ENCODE results near the gene HS1BP3.

Gene HS1BP3

DNA sequence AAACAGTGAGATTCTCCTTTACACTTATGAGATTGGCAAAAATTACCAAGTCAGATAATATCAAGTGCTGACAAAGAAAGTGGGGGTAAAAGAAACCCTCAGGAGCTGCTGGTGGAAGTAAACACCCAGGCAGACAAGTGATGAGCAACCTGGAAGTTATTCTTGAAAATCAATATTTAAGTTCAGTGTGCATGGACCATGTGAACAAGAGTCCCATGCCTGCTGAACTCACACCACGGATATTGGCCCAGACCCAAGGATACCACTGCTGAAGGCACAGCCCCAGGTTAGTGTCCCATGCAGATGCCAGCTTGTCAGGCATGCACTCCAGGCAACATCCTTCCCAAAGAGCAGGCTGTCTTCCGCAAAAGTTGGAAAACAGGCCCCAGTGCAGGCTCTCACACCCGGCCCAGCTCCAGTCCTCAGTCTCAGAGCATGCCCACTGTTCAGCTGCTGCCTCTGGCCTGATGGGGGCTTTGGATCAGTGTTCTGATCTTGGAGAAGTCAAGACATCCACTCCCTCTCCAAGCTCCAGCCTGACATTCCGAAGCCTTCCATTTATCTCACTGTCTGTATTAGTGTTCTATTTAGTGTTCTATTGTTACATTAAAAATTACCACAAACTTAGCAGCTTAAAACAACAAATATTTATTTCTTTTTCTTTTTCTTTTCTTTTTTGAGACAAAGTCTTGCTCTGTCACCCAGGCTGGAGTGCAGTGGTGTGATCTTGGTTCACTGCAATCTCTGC lies 70.0 kb downstream of the HS1BP3 start:
- H3K4me3 ChIP-seq (ENCODE audit: control insufficient read depth, low read depth, low read length) = no peak overlapping the region
- TF ChIP-seq, protein P1, sequence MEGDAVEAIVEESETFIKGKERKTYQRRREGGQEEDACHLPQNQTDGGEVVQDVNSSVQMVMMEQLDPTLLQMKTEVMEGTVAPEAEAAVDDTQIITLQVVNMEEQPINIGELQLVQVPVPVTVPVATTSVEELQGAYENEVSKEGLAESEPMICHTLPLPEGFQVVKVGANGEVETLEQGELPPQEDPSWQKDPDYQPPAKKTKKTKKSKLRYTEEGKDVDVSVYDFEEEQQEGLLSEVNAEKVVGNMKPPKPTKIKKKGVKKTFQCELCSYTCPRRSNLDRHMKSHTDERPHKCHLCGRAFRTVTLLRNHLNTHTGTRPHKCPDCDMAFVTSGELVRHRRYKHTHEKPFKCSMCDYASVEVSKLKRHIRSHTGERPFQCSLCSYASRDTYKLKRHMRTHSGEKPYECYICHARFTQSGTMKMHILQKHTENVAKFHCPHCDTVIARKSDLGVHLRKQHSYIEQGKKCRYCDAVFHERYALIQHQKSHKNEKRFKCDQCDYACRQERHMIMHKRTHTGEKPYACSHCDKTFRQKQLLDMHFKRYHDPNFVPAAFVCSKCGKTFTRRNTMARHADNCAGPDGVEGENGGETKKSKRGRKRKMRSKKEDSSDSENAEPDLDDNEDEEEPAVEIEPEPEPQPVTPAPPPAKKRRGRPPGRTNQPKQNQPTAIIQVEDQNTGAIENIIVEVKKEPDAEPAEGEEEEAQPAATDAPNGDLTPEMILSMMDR (IDR thresholded peaks at IDR 0.05; ENCODE audit: control insufficient read depth, insufficient read depth, low read depth, low read length, missing control alignments) = no peak
- no peak for DNase-seq (ENCODE audit: low read depth)

DNA sequence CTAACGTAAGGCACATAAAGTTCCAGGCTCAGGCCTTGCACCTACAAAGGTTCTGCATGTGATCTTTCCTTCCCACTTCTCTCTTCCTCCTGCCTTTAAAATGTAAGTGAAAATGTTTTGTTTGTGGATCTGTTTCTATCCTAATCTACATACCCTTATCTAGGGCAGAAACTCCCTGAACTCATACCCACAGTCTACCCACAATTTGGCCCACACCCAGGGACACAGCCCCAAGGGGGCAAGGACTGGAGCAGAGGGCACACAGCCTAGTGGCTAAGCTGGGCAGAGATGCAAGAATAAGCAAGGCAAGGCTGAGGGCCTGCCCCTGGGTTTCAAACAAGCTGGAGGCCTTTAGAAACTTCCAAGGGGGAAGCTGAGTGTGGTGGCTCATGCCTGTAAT lies 71.0 kb downstream of the HS1BP3 start:
- TF ChIP-seq, protein P1 (IDR thresholded peaks at IDR 0.05; ENCODE audit: control insufficient read depth, insufficient read depth, low read depth, low read length, missing control alignments) = no peak
- H3K4me3 ChIP-seq (ENCODE audit: control insufficient read depth, low read depth, low read length) = no peak overlapping the region
- no peak for DNase-seq (ENCODE audit: low read depth)

DNA sequence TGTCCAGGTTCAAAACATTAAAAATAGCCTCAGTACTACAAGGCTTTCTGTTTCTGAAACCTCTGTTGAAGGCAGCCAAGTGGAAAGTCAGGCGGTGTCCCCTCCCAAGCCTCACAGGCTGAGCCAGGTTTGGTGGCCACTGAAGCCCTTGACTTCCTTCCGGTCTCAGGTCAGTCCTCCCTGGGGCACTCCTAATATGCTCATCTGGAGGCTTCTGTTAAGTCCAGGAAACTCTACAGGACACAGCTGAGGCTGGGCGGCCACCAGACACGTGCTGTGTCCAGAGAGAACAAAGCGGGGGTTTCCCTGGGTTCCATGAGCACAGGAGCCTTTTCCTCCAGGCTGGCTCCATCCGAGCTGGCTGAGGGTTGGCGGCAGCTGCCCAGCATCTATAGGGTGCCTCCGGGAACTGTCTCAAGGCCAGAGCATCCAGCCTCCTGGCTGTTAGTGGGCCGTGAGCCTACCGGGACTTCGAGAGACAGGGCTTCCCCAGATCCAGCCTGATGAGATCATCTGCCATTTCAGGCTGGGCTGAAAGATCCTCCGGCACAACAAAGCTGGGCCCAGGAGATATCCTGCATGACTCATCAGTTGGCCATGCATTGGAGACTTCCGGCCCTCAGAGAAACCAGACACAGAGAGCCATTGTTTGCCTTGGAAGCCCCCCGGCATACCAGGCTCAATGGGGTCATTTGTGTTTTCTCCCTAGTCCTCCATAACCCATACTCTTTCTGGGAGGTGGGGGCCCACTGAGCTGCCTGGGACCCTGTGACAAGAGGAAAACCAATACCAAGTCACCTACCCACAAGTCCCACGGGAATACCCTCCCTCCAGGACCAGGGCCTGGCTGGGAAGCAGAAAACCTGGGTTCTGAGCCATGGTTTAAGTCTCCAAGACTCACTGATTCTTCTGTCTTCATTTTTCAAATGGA lies 71.7 kb downstream of the HS1BP3 start:
- no peak overlapping the region for H3K4me3 ChIP-seq (ENCODE audit: control insufficient read depth, low read depth, low read length)
- DNase-seq (ENCODE audit: low read depth) = peak; percentile 83
- TF ChIP-seq, protein P1 (IDR thresholded peaks at IDR 0.05; ENCODE audit: control insufficient read depth, insufficient read depth, low read depth, low read length, missing control alignments) = no peak

DNA sequence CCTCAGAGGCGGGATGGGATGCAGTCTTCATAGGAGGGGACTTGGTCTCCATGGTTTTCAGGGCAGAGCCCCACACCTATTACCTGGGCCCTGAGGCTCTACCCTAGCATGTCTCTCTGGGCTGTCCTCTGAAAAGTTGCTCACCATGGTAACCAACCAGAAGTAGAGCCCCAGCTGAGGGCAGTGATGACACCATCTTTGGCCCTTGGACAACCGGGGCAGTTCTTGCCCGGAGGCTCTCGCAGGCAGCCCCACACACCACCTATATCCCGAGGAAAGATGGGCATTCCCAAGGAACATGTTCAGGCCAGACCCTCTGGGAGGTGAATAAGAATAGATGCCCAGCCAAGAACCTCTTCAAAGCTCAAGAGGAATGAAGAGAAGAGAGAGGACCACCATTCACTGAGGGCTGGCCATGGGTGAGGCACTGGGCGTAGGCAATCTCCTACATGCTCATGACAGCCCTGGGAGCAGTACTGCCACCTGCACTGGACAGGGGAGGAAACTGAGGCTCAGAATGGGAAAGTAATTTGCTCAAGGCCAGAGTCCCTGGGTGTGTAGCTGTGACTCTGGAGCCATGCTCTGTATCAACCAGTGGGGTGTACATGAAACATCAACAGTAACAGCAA lies 72.5 kb downstream of the HS1BP3 start:
- no peak for DNase-seq (ENCODE audit: low read depth)
- H3K4me3 ChIP-seq (ENCODE audit: control insufficient read depth, low read depth, low read length) = no peak overlapping the region
- TF ChIP-seq, protein P1 (IDR thresholded peaks at IDR 0.05; ENCODE audit: control insufficient read depth, insufficient read depth, low read depth, low read length, missing control alignments) = no peak

DNA sequence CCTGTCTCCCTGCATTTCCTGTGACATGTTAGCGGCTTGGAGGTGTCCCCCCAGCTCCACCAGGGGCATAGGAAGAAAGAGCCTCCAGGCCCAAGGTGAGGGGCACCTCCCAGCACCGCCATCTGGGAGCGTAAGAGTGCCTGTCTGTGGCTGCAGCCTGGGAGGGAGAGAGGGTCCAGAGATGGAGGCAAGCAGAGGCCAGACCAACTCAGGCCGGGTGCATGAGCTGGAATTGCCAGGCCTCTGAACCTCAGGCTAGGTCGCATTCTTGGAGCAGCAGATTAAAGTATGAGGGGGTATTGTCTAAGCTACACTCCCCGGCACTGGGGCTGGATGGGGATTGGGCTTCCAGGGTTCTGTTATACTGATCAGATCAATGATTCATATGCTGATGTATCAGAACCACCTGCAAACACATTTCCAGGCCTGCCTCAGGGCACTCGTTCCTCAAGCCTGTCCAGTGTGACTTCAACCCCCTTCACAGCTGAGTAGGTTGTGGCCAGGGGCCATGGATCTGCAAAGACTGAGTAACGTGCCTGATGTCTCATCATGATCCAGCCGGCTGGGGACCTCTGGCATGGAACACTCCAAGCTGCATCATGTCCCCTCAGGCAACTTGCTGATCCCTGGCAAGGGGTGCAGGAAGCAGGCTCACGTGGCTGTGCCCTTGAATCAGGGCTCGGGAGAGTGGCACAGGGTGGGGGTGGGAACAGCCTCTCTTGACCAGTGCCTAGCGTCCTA lies 73.2 kb downstream of the HS1BP3 start:
- TF ChIP-seq, protein P1 (IDR thresholded peaks at IDR 0.05; ENCODE audit: control insufficient read depth, insufficient read depth, low read depth, low read length, missing control alignments) = no peak
- no peak overlapping the region for H3K4me3 ChIP-seq (ENCODE audit: control insufficient read depth, low read depth, low read length)
- DNase-seq (ENCODE audit: low read depth) = no peak

DNA sequence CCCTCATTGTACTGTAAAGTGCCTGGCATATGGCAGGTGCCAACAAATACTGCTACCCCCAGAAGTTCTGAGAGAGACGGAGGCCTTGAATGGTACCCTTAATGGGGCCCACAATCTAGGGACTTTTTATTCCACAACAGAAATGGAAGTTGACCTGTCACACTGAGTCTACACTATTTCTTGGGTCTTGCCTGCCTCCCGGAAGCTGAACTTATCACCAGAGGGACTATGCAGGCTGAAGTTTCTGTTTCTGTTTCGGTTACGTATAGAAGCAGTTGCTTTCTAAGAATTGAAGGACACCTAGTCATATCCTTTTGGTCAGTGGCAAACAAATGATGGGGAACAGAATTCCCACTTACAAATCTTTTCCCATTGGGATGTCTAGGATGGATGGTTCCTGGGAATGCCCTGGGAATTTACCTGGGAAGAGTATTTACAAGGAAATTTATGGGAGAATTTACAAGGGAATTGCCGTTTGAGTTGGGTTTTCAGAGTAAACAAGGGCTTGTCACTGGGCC lies 74.2 kb downstream of the HS1BP3 start:
- H3K4me3 ChIP-seq (ENCODE audit: control insufficient read depth, low read depth, low read length) = no peak overlapping the region
- DNase-seq (ENCODE audit: low read depth) = no peak
- TF ChIP-seq, protein P1 (IDR thresholded peaks at IDR 0.05; ENCODE audit: control insufficient read depth, insufficient read depth, low read depth, low read length, missing control alignments) = no peak
